HG03457 (cell line): Measurements from ENCODE around the gene PAXX.
"Not testable (repeated sequence)": the region's sequence is repeated elsewhere in the genome, so short reads cannot be mapped to it uniquely, and the experiment has no call there.

ENCODE experiments used
- ATAC-seq: cut with Tn5 transposase; IDR thresholded peaks from one replicate; pipeline ENCODE4 v1.9.1; 2021; ENCODE audit warnings: moderate number of reproducible peaks; ENCODE audit not compliant: unreplicated experiment

The PAXX gene

DNA sequence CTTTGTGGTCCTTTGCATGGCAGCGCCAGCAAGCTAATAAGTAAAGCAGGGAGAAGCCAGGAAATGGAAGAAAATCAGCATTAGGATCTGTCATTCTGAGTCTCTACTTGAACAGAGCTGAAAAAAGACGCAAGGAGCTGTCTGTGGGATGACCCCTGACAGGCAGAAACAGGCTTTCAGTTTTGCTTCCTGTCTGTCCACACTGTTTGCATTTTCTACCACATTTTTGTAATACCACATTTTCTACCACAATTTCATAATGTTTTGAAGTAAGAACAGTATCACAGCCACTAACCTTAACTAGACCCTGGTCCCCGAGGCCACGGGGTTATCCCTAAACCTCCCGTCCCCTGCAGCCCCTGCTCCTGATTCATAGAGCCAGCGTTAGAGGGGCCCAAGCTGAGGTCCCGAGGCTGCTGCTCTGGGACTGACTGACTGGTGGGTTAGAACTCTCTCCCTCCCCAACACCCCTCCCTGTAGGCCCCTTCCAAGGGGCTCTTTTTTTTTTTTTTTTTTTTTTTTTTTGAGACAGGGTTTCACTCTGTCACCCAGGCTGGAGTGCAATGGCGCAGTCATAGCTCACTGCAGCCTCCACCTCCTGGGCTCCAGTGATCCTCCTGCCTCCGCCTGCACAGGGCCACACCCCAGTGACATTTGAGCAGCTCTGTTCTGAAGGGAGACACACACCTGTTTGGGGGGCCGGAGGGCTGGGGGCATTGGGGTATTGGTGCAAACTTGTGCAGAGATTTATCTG, 8.1 kb downstream of the PAXX start:
- no peak for ATAC-seq

DNA sequence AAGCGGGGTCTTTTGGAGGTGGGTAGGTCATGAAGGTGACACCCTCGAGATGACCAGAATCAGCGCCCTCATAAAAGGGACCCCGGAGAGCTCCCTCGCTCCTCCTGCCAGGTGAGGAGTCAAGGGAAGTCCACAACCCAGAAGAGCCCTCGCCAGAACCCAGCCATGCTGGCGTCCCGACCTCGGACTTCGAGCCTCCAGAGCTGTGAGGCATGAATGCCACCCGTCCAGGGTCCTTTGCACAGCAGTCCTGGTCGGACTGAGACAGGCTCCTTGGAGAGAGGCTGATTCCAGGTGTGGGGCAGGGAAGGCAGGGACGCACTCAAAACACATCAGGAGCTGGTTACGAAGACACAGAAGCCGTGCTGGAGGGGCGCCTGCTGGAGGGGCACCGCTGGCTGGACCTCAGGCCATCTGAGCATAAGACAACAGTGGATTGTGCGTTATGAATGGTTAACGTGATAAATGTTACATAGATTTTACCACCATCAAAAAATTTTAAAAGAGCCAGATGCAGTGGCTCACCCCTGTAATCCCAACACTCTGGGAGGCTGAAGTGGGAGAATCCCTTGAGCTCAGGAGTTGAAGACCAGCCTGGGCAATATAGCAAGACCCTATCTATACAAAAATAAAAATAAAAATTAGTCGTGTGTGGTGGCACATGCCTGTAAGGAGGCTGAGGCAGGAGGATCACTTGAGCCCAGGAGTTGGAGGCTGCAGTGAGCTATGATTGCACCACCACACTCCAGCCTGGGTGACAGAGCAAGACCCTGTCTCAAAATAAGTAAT, 9.8 kb downstream of the PAXX start:
- ATAC-seq, result no peak

DNA sequence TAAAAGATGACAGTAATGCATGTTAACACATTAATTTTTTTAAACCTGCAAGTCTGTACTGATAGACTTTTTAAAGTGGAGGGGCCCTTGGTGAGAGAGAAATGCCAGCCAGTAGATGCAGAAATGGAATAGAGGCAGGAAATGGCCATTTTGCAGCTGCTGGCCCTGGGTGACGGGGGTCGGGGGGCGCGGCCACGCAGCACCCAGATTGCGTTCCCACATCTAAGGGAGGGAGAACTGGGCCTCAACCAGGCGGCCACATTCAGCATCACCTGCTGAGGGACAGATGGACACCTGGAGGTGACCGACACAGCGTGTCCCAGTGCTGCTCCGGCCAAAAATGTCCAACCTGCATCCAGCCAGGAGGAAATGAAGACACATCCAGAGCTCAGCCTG, 10.4 kb downstream of the PAXX start:
- no peak for ATAC-seq

DNA sequence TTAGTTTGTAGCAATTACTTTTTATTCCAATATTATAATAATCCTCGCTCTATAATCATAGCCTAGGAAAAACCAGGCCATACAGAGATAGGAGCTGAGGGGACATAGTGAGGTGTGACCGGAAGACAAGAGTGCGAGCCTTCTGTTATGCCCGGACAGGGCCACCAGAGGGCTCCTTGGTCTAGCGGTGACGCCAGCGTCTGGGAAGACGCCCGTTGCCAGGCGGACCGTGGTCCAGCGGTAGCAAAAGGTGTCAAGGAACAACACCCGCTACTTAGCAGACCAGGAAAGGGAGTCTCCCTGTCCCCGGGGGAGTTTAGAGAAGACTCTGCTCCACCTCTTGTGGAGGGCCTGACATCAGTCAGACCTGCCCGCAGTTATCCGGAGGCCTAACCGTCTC, 12.1 kb downstream of the PAXX start:
- not testable (repeated sequence) for ATAC-seq

DNA sequence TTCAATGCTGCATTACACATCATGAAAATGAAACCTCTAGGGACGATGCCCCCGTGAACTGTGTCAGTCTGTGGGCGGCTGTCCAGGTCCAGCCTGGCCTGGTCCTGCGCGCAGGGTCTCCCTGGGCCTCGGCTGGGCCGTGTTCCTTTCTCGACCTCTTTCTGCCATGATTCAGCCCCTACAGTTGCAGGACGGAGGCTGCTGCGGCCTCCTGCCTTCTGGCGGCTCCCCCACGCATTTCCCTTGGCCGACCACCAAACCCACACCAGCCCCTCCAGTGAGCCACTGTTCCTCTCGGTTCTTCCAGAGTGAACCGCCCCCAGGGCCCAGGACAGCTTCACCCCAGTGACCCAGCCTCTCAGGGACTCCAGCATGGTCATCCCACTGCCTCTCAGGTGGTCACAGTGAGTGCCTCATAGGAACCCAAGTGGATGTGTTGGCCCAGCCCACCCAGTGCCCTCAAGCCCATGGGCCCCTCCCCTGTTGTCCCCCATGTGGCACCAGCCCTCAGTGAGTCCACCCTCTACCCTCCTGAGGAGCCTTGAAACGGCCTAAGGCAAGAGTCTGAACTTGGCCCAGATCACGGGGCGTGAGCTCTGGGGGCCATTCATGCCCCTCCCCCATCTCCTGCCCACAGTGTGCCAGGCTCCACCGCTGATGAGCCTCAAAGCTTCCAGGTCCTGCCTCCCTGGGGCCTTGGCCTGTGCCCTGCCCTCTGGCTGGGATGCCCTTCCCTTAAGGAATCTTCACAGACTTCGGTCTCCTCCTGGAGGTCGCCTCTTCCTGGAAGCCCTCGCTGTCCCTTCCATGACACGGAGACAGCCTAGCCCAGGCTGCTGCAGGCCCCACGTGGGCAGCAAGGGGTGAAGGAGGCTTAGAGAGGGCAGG, 14.1 kb downstream of the PAXX start:
- ATAC-seq, result no peak

DNA sequence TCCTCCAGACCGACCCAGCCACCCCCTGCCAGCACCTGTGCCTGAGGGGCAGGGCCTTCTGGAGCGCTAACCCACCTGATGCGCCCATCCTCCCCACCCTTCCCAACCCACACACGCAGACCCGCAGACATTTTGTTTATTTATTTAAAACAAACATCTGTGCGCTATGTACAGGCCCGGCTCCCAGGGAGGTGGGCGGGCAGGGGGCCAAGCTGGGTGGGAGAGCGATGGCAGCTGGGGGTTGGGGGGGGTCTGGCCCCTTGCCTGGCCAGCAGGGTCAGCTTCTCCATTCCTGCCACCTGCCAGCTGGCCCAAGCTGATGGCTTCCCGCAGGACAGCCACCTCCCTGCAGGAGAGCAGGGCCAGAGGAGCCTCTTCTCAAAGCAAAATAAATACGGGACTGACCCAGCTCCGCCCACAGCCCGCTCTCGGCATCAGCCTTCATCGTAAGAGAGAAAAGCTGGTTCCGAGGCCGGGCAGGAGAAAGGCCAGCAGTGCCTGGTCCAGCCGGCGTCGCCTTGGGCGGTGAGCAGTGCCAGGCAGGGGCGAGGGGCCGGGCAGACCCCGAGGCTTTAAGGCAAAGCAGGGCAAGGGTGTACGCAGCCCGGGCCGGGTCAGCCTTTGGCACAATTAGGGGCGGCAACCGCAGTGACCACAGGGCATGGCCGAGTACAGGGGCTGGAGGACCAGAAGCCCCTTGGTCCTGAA, 15.0 kb downstream of the PAXX start:
- ATAC-seq, result no peak

DNA sequence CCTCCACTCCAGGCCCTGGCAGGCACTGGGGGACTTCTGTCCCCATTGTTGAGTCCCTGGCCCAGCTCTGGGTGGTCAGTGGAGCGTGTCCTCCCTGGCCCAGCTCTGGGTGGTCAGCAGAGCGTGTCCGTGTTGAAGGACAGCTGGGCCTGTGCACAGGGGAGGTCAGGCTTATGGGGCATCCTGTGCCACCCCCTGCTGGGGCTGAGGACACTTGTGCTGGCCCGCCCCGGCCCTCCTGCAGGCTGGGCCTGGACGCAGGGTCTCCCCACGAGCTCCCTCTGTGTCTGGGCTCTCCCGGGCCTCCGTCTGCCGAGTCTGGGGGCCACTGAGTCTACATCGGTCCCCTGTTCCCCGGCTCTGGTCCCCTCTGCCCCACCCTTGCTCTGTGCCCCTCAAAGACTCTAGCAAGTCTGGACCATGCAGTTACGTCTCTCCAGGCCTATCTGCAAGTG, 15.6 kb downstream of the PAXX start:
- ATAC-seq, result no peak

DNA sequence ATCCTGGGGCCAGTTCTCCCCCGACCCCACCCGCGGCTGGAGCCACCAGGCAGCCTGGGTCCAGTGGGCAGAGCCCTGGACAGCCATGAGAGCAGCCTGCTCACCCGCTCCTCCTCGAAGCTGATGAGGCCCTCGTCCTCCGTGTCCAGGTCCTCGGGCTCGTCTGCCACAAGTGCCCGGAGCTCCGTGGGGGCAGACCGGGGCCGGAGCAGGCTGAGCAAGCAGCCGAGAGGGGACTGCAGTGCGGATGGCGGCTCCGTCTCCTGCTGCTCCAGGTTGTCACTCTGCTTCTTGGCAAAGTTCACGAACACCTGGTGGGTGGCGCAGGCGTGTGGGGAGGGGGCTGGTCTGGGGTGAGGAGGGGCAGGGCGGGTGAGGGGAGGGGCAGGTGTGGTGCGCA, 16.1 kb downstream of the PAXX start:
- ATAC-seq, result no peak

DNA sequence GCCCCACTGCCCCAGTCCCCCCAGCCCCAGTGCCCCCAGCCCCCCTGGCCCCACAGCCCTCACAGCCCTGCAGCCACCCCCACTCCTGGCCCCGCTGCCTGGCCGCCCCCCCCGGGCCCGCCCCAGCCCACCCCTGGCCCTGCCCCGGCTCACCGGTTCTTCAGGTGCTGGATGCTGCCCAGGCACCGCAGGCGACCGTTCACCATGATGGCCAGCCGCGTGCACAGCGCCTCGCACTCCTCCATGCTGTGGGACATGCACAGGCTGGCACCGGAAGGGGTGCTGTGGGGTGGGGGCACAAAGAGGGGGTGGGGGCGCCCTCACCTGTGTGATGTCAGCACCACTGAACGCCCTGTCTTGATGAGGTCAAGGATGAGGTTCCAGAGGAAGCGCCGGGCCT, 17.0 kb downstream of the PAXX start:
- ATAC-seq, result no peak

DNA sequence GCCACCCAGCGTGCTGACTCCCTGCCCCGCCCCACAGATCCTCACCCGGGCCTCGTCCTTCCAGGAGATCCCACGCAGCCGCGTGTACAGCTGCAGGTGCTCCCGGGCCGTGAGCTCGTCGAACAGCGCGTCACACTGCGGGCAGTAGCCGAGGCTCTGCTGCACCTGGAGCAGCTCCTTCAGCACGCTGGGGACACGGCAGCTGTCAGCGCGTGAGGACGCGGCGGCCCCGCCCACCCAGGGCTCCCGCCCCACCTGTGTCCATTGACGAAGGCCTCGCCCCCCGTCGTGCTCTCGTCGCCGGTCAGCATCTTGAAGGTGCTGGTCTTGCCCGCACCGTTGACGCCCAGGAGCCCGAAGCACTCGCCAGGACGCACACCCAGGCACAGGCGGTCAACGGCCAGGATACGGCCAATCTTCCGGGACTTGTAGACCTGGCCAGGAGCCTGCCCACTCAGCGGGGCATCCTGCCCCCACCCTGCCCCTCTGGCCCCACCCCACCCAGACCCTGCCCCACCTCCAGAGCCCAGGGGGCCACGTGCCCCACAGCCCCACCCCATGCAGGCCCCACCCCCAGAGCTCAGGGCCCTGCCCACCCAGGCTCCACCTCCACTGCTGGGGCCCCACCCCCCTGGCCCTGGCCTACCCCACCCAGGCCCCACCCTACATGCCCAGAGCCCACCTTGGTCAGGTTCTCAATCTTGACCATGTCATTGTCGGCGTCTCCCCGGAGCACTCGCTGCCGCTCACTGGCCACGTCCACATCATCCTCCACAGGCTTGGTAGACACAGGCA, 17.9 kb downstream of the PAXX start:
- ATAC-seq, result no peak

DNA sequence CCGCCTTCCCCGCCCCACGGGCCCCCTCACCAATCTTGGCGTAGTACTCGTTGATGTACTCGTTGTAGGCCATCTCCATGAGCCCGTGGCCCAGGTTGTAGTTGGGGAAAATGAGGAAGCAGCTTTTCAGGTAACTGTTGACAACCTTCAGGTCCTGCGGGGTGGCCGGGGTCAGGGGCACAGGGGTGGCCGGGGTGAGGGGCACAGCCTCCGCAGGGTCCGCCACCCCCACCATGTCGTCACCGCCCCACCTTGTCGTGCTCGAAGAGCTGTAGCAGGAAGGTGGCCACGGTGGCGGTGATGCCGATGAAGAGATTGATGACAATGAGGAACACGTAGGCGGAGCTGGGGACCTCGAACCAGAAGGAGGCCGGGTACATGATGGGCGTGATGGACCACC, 18.9 kb downstream of the PAXX start:
- ATAC-seq, result no peak

DNA sequence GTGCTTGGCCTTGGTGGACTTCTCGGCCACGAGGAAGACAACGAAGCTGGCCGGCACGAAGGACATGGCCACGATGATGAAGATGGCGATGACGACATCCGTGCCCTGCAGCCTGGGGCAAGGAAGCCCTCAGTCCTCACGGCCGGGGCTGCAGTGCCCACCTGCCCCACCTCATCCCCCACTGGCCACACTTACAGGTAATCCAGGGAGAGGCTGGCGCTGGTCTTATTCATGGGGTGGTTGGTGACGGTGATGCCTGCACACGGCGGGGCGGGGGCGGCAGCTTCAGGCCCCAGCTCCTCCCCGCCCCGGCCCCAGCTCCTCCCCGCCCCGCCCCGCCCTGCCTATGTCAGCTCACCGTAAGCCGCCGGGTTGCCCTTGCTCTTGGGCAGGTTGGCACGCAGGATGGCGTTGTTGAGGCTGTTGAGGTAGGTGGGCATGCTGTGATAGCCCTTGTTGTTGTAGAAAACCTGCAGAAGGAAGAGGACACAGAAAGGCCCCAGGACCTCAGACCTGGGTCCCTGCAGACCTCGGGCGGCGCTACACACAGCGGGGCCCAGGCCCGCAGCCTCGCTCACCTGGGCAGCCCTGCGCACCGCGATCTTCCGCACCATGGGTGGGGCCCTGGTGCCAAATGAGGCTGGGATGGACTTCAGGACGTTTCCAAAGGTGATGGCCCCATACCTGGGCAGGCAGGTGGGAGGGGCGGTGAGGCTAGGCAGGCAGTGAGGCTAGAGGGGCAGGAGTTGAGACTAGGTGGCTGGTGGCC, 19.9 kb downstream of the PAXX start:
- ATAC-seq, result no peak

DNA sequence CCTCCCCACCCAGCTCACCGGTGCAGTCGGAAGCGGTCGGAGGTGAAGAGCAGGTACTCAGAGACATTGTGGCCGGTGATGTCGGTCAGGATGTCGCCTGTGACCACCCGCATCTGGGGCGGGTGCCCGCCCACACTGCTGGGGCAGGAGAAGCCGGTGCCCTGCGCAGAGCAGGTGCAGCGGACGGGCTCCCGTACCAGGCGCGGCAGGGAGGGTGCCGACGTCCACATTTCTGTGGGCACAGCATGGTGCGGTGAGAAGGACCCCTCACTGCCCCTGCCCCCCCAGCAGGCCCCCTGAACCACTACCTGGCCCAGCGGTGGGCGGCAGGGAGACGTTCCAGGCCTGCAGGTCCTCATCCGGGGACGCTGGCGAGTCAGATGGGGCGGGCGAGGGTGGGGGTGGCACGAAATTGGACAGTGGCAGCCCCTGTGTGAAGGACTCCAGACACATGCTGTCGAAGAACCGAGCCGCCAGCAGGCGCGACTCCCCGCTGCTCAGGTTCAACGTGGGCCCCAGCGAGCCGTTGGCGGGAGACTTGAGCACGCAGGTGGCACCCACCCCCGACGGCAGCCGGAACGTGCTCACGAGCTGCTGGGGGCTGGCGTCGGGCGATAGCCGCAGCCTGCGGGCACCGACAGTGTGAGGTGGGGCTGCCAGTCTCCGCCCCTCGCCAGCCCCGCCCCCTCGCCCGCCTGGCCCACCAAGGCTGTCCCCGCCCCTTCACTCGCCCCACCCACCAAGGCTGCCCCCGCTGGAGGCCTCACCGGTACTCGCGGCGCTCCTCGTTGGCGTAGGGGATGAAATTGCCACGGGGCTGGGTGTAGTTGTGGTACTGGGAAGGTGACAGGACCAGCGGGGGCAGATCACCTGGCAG, 20.7 kb downstream of the PAXX start:
- ATAC-seq, result no peak

DNA sequence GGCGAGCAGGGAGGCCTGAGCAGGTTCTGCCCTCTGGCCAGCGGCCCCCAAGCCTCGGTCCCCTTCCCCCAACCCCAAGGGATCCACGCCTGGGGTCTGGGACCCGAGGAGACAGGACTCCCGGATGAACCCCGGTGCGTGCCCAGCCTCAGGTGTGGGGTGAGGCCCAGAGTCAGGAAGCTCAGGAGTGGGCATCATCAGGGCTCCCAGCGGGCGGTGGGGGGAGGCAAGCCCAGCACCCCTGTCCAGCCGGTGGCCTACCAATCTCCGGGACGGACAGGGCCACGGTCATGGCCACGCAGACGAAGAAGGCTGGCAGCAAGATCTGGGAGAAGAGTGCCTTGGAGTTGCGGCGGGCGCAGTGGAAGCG, 21.3 kb downstream of the PAXX start:
- no peak for ATAC-seq

DNA sequence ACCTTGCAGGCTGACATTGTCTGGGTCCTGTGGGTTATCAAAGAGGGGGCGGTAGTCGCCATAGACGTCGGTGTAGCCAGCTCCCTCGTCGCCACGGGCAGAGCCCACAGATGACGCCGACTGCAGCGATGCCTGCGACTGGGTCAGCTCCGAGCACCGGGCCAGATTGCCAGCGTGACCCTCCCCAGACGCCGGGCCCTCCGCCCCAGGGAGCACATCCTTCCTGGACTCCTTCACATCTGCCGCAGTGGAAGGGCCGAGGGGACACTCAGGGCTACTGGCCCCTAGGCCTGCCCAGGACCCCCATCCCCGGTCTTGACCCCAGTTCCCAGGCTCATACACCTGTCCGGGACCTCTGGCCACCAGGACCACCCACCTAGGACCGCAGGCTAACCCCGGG, 21.9 kb downstream of the PAXX start:
- no peak for ATAC-seq

DNA sequence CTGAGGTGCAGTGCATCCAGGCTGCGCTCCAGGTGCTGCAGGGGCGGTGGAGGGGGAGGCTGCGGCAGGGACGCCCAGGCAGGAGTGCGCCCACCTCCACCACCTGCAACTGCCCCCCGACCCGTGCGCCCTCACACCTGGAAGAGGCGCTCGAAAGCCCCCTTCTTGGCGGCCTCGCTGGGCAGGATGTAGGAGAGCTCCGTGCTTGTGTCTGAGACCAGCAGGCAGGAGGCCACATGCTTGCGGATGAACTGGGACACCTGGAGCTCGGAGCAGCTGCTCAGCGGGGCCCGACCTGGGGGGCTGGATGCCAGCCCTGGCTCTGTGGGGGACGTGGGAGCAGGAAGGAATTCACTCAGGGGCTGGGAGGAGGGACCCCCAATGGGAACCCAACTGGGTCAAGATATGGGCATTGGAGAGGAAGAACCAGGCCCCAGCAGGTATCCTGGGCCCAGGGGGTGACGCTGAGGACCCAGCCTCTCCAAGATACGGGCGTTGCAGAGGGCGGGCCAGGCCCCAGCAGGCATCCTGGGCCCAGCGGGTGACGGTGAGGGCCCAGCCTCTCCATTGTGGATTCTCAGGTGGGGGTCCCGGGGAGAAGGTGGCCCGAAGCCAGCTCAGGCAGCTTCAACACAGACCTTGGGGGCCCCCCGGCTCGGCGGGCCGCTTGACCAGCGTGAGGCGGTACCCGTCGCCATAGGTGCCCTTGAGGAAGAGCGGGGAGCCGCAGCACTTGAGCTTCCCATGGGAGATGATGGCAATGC, 22.7 kb downstream of the PAXX start:
- ATAC-seq, result no peak

DNA sequence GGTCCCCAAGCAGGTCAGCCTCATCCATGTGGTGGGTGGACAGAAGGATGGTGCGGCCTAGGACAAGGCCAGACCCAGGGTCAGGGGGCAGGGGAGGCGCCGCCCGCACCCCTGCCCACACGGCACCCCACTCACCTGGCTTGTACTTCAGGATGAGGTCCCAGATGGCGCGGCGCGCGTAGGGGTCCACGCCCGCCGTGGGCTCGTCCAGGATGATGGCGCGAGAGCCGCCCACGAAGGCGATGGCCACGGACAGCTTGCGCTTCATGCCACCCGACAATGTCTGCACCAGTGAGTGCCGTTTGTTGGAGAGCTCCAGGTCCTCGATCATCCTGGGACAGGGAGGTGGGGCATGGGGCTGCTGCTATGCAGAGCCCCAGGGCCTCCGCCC, 23.3 kb downstream of the PAXX start:
- no peak for ATAC-seq

DNA sequence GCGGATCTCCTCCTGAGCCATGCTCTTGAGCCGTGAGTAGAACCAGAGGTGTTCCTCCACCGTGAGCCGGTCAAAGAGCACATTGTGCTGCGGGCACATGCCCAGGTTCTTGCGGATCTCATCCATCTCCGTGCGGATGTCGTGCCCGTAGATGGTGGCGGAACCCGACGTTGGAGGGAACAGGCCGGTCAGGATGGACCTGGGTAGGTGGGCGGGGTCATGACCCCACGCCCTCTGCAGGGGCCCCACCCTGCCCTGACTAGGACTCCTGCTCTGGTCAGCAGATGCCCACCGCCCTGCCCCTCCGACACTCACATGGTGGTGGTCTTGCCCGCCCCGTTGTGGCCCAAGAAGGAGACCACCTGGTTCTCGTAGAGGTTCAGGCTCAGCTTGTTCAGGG, 23.8 kb downstream of the PAXX start:
- no peak for ATAC-seq
